Stomach (tissue), 9 donors: ENCODE measurements around the gene STT3A. TPM values are rescaled to one million over a fixed set of nuclear protein-coding genes. Genes with fewer than 3 reads are reported as not detected.
"Not testable (repeated sequence)": the region's sequence is repeated elsewhere in the genome, so short reads cannot be mapped to it uniquely, and the experiment has no call there.

Experiments
- DNase-seq, 2 donors: peaks; one replicate each; pipeline versions ENCODE4 v3.0.0 to v3.0.0-alpha.2; 2013 to 2019
- H3K27ac ChIP-seq, 5 donors: fragments of 200-600 bp in 4 of 5; sonication (generic) in 4 of 5; one replicate each; pipeline ENCODE4 v1.5.1; 2013 to 2019; ENCODE audit warnings: mild to moderate bottlenecking in 1 of 5, moderate library complexity in 1 of 5
- H3K27me3 ChIP-seq, 3 donors: fragments of 200-600 bp; sonication (generic); one replicate each; pipeline ENCODE4 v1.5.1; 2017 to 2019; ENCODE audit warnings: mixed run types in 1 of 3
- H3K36me3 ChIP-seq, 4 donors: fragments of 200-600 bp; sonication (generic); 1 replicate in 3 of 4; 2 replicates in 1 of 4; pipeline ENCODE4 v1.5.1; 2016 to 2019
- H3K4me1 ChIP-seq, 4 donors: fragments of 200-600 bp; sonication (generic); one replicate each; pipeline ENCODE4 v1.5.1; 2016 to 2019
- H3K4me3 ChIP-seq, 4 donors: fragments of 200-600 bp; sonication (generic) in 3 of 4; one replicate each; pipeline ENCODE4 v1.5.1; 2016 to 2019; ENCODE audit warnings: mild to moderate bottlenecking in 1 of 4
- H3K9me3 ChIP-seq, 4 donors: fragments of 200-600 bp; sonication (generic); one replicate each; pipeline ENCODE4 v1.5.1; 2016 to 2019
- CTCF ChIP-seq, 7 experiments: fragments of 450-650 bp in 4 of 7; fragments of 200-600 bp in 3 of 7; sonication (generic) in 3 of 7; IDR thresholded peaks; one replicate each; pipeline ENCODE4 v1.5.1; 2016 to 2019; ENCODE audit warnings: antibody characterized with exemption in 7 of 7, control low read depth in 2 of 7, mild to moderate bottlenecking in 1 of 7
- EP300 ChIP-seq: sonication (generic); formaldehyde crosslinking; IDR thresholded peaks from one replicate; pipeline ENCODE4 v1.6.1; 2017; ENCODE audit warnings: antibody characterized with exemption
- POLR2A ChIP-seq, 4 donors: fragments of 450-650 bp; IDR thresholded peaks; one replicate each; pipeline ENCODE4 v1.6.1; 2016; ENCODE audit warnings: antibody characterized with exemption in 4 of 4, control low read depth in 2 of 4, mild to moderate bottlenecking in 1 of 4, moderate library complexity in 1 of 4
- POLR2AphosphoS5 ChIP-seq, 3 donors: sonication (generic); formaldehyde crosslinking; IDR thresholded peaks; one replicate each; pipeline ENCODE4 v1.6.1; 2016; ENCODE audit warnings: antibody characterized with exemption in 3 of 3
- WGBS, 5 donors: extraction: QIAGEN DNeasy Blood & Tissue Kit in 3 of 5; methylation state at CpG; one replicate each; pipeline versions ENCODE4 v1.1.5 to v1.1.7; 2013 to 2018; 5-methylcytosine and 5-hydroxymethylcytosine counted together
- intact Hi-C: fragments of 100-400 bp; cut with DNase I; formaldehyde crosslinking; loops from one replicate; pipeline ENCODE4 v1.15.1; 2023; ENCODE audit warnings: low total_unique reads
- polyA plus RNA-seq, 3 donors: library from polyadenylated mRNA; stranded (reverse); fragments of 200-250 nt; gene quantifications; one replicate each; pipeline ENCODE4 v1.2.3, GENCODE V29; 2013
- total RNA-seq, 5 donors: library from RNA; depleted of rRNA; stranded (reverse); fragments of >200 nt; gene quantifications; one replicate each; pipeline versions ENCODE4 v1.1.0 to v1.2.3, GENCODE V29; 2014 to 2016
- donor health status: healthy with polysubstance abuse.
- donor health status: Bipolar disorder and iron deficiency.
- donor health status: healthy.

STT3A gene
- total and polyA plus RNA-seq, 8 donors = 19.4 to 113 (median 34.9) TPM

- no peaks in the 10 kb centered on the region for H3K27me3 ChIP-seq
- H3K36me3 ChIP-seq = peaks cover 11 to 20% (median 16%) of the 10 kb centered on the region in 4 donors
- intact Hi-C loops = no loop called here
- WGBS, 5 donors = 1% methylated on average over 27 to 83 of the region's 83 CpGs
- H3K9me3 ChIP-seq = no peaks in the 10 kb centered on the region
- TF ChIP-seq CTCF (IDR thresholded peaks at IDR 0.05) = peak in 5 of 7 experiments; percentile 55 to 83 (median 65)
- TF ChIP-seq EP300 = no peak
- TF ChIP-seq POLR2AphosphoS5 (IDR thresholded peaks at IDR 0.05) = peak; percentile 39 to 89 (median 68)
- peaks cover 12 to 33% (median 20%) of the 10 kb centered on the region in 4 donors for H3K4me1 ChIP-seq
- DNase-seq = peak; percentile 92 to 97
- H3K27ac ChIP-seq = peak within 1 kb of the TSS; percentile 76 to 97 (median 88)
- peak within 1 kb of the TSS; percentile 88 to 99 (median 90) for H3K4me3 ChIP-seq
These were observed 23.4 kb upstream of the STT3A start, which contains the start of gene EI24 for GRCh38 chr11:125568970-125569914. Gene EI24, plus strand, starts transcription at chr11:125569477. Its CDS starts 3,051 bp downstream, at chr11:125572528.

GRCh38 chr11:125569915-125570621, 22.6 kb upstream of the STT3A start:
- Histone ChIP-seq H3K36me3 (peaks cover 18 to 28% (median 24%) of the 10 kb centered on the region in 4 donors), H3K27ac (peak overlapping the region; percentile 76 to 97 (median 88)), H3K27me3 (no peaks in the 10 kb centered on the region), H3K9me3 (no peaks in the 10 kb centered on the region), H3K4me3 (peak overlapping the region; percentile 88 to 99 (median 90)), H3K4me1 (peaks cover 12 to 33% (median 20%) of the 10 kb centered on the region in 4 donors)
- DNase-seq = peak; percentile 15 to 39
- TF ChIP-seq POLR2AphosphoS5 (IDR thresholded peaks at IDR 0.05) (no peak), EP300 (no peak), CTCF (IDR thresholded peaks at IDR 0.05) (no peak), POLR2A (IDR thresholded peaks at IDR 0.05) (no peak)
- intact Hi-C loops = no loop called here
- WGBS, 5 donors = 0 to 3% (median 1%) methylated on average over 9 of the region's 9 CpGs

- Histone ChIP-seq H3K9me3 (no peaks in the 10 kb centered on the region), H3K36me3 (peaks cover 25 to 37% (median 33%) of the 10 kb centered on the region in 4 donors), H3K4me3 (peak overlapping the region in 1 of 4 donors; percentile 89), H3K27me3 (no peaks in the 10 kb centered on the region), H3K4me1 (peaks cover 12 to 33% (median 20%) of the 10 kb centered on the region in 4 donors), H3K27ac (peak overlapping the region in 3 of 5 donors; percentile 43 to 97 (median 93))
- DNase-seq = no peak
- TF ChIP-seq POLR2A (IDR thresholded peaks at IDR 0.05) (no peak), EP300 (no peak), CTCF (IDR thresholded peaks at IDR 0.05) (no peak), POLR2AphosphoS5 (IDR thresholded peaks at IDR 0.05) (no peak)
- 47 to 62% (median 59%) methylated on average over 2 of the region's 2 CpGs for WGBS, 5 donors
- intact Hi-C loops = no loop called here
These were observed 21.7 kb upstream of the STT3A start for GRCh38 chr11:125570952-125571351.

- intact Hi-C loops = no loop called here
- H3K36me3 ChIP-seq = peaks cover 43 to 56% (median 53%) of the 10 kb centered on the region in 4 donors
- 81 to 85% (median 84%) methylated on average over 5 of the region's 5 CpGs for WGBS, 5 donors
- H3K4me3 ChIP-seq = no peak overlapping the region
- H3K4me1 ChIP-seq = peaks cover 12 to 33% (median 20%) of the 10 kb centered on the region in 4 donors
- H3K27ac ChIP-seq = no peak overlapping the region
- no peaks in the 10 kb centered on the region for H3K27me3 ChIP-seq
- H3K9me3 ChIP-seq = no peaks in the 10 kb centered on the region
- no peak for DNase-seq
- TF ChIP-seq POLR2A (IDR thresholded peaks at IDR 0.05) = no peak
- no peak for TF ChIP-seq EP300
- TF ChIP-seq CTCF (IDR thresholded peaks at IDR 0.05) = no peak
- TF ChIP-seq POLR2AphosphoS5 (IDR thresholded peaks at IDR 0.05) = no peak
These were observed 19.7 kb upstream of the STT3A start for GRCh38 chr11:125572916-125573315.

- H3K27me3 ChIP-seq, H3K4me1 ChIP-seq, H3K9me3 ChIP-seq, intact Hi-C loops, DNase-seq, H3K4me3 ChIP-seq, H3K27ac ChIP-seq: not testable (repeated sequence)
- H3K36me3 ChIP-seq = peaks cover 76 to 99% (median 96%) of the 10 kb centered on the region in 4 donors
- 92 to 96% (median 96%) methylated on average over 14 of the region's 14 CpGs for whole genome bisulfite sequencing, 5 donors
These were observed 15.5 kb upstream of the STT3A start for GRCh38 chr11:125577181-125577580.
